ENCODE results near the gene GSTM4. TPM values are rescaled to one million over a fixed set of nuclear protein-coding genes. Genes with fewer than 3 reads are reported as not detected.
A peak's percentile ranks its signal among the peaks of the same experiment; 100 is the strongest.

Gene GSTM4
- total and polyA plus RNA-seq, 2 of the 4 experiments (the other 2 are of a cell fraction) = 10.4 to 37.8 TPM

GRCh38 chr1:109625176-109625575 is 30.7 kb upstream of the GSTM4 start:
- CTCF ChIA-PET = interaction anchor here (0.5 kb wide), 2 partner anchors 14 to 1924 kb away, joined by 5 to 6 read pairs; no protein-coding TSS in a partner anchor
- Histone ChIP-seq H2BK5ac (ENCODE audit: low read depth, low read length, poor library complexity, severe bottlenecking) (no peak overlapping the region), H2BK15ac (ENCODE audit: low read depth, low read length) (no peak overlapping the region), H3K14ac (replicated peaks; ENCODE audit: low read depth, low read length) (no peak overlapping the region), H4K8ac (ENCODE audit: low read depth in 2 of 2, low read length in 2 of 2) (no peak overlapping the region), H2BK20ac (ENCODE audit: low read depth, low read length) (no peak overlapping the region), H2AFZ (replicated peaks; ENCODE audit: low read length, poor library complexity) (peak overlapping the region; percentile 58), H3K23ac (ENCODE audit: low read depth, low read length) (no peak overlapping the region), H3K4me2 (ENCODE audit: low read depth, low read length) (no peak overlapping the region), H3K27me3 (ENCODE audit: control insufficient read depth, insufficient read depth, low read length) (no peaks in the 10 kb centered on the region), H3K4me1 (ENCODE audit: control insufficient read depth, insufficient read depth, low read length) (peaks cover 31% of the 10 kb centered on the region), H3K79me1 (ENCODE audit: low read depth in 1 of 2, low read length in 2 of 2) (peaks cover 14 to 79% of the 10 kb centered on the region in 2 experiments), H4K20me1 (ENCODE audit: insufficient read depth, low read length) (peaks cover 63% of the 10 kb centered on the region), H2AK5ac (ENCODE audit: low read depth, low read length) (no peak overlapping the region), H3K56ac (ENCODE audit: extremely low read depth, insufficient read depth, low read length) (no peak overlapping the region), H3K9me1 (ENCODE audit: insufficient read depth, low read length) (peaks cover 14% of the 10 kb centered on the region; the same call in 1 of the 2 replicates), H3K27ac (ENCODE audit: insufficient read depth, low read length) (no peak overlapping the region; the same call in 1 of the 2 replicates), H2BK120ac (ENCODE audit: low read depth, low read length) (no peak overlapping the region), H3K18ac (ENCODE audit: low read depth, low read length) (no peak overlapping the region), H3K9me3 (ENCODE audit: control insufficient read depth, insufficient read depth, low read length) (no peaks in the 10 kb centered on the region), H2AK9ac (replicated peaks; ENCODE audit: low read depth, low read length, poor library complexity) (no peak overlapping the region), H4K91ac (ENCODE audit: insufficient read depth, low read depth, low read length) (no peak overlapping the region), H3K9ac (ENCODE audit: low read depth, low read length) (no peak overlapping the region), H4K5ac (ENCODE audit: low read depth, low read length) (no peak overlapping the region), H3K4me3 (ENCODE audit: insufficient read depth, low read depth, low read length) (no peak overlapping the region), H3K4ac (ENCODE audit: low read depth, low read length) (no peak overlapping the region), H3K36me3 (ENCODE audit: control insufficient read depth, insufficient read depth, low read length) (peaks cover 44% of the 10 kb centered on the region)
- dilution Hi-C loops (cut with HindIII; ENCODE audit: low sequenced_read_pairs, unreplicated experiment) = no loop called here
- intact Hi-C loops (cut with micrococcal nuclease) = loop anchor here (10.0 kb wide), 1 partner anchor 340 kb away; the partner anchor contains the start of gene PSRC1
- BruUV-seq (replicated peaks) = no TSS peak
- ATAC-seq (ENCODE audit: low read depth) = no peak
- in situ Hi-C loops (cut with MboI; ENCODE audit: low sequenced_read_pairs) = no loop called here
- no peak for TF ChIP-seq MAFK (IDR thresholded peaks at IDR 0.05; ENCODE audit: low read depth, low read length)
- no peak for TF ChIP-seq MAZ (IDR thresholded peaks at IDR 0.05; ENCODE audit: borderline replicate concordance, low read depth, low read length)
- TF ChIP-seq, protein P1, sequence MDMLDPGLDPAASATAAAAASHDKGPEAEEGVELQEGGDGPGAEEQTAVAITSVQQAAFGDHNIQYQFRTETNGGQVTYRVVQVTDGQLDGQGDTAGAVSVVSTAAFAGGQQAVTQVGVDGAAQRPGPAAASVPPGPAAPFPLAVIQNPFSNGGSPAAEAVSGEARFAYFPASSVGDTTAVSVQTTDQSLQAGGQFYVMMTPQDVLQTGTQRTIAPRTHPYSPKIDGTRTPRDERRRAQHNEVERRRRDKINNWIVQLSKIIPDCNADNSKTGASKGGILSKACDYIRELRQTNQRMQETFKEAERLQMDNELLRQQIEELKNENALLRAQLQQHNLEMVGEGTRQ (IDR thresholded peaks at IDR 0.05; ENCODE audit: low read depth, low read length) = no peak
- TF ChIP-seq POLR2A (IDR thresholded peaks at IDR 0.05; ENCODE audit: low read depth, low read length) = no peak
- no peak for TF ChIP-seq RFX5 (IDR thresholded peaks at IDR 0.05; ENCODE audit: low read depth, low read length)
- TF ChIP-seq, protein P2, sequence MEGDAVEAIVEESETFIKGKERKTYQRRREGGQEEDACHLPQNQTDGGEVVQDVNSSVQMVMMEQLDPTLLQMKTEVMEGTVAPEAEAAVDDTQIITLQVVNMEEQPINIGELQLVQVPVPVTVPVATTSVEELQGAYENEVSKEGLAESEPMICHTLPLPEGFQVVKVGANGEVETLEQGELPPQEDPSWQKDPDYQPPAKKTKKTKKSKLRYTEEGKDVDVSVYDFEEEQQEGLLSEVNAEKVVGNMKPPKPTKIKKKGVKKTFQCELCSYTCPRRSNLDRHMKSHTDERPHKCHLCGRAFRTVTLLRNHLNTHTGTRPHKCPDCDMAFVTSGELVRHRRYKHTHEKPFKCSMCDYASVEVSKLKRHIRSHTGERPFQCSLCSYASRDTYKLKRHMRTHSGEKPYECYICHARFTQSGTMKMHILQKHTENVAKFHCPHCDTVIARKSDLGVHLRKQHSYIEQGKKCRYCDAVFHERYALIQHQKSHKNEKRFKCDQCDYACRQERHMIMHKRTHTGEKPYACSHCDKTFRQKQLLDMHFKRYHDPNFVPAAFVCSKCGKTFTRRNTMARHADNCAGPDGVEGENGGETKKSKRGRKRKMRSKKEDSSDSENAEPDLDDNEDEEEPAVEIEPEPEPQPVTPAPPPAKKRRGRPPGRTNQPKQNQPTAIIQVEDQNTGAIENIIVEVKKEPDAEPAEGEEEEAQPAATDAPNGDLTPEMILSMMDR (conservative IDR thresholded peaks at IDR 0.05; ENCODE audit: low read depth, low read length) = no peak
- no peak for TF ChIP-seq NFE2L2 (IDR thresholded peaks at IDR 0.05; ENCODE audit: low read depth, low read length)
- no peak for TF ChIP-seq RAD21 (IDR thresholded peaks at IDR 0.05; ENCODE audit: low read length)
- TF ChIP-seq BHLHE40 (IDR thresholded peaks at IDR 0.05; ENCODE audit: low read depth, low read length) = no peak
- TF ChIP-seq CEBPB (IDR thresholded peaks at IDR 0.05; ENCODE audit: low read depth, low read length) = no peak
- TF ChIP-seq, protein P3, sequence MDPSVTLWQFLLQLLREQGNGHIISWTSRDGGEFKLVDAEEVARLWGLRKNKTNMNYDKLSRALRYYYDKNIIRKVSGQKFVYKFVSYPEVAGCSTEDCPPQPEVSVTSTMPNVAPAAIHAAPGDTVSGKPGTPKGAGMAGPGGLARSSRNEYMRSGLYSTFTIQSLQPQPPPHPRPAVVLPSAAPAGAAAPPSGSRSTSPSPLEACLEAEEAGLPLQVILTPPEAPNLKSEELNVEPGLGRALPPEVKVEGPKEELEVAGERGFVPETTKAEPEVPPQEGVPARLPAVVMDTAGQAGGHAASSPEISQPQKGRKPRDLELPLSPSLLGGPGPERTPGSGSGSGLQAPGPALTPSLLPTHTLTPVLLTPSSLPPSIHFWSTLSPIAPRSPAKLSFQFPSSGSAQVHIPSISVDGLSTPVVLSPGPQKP (IDR thresholded peaks at IDR 0.05; ENCODE audit: borderline replicate concordance, low read depth, low read length) = no peak
- no peak for TF ChIP-seq MXI1 (IDR thresholded peaks at IDR 0.05; ENCODE audit: borderline replicate concordance, low read depth, low read length)
- no peak for TF ChIP-seq RCOR1 (IDR thresholded peaks at IDR 0.05; ENCODE audit: insufficient replicate concordance, low read length)
- TF ChIP-seq SMC3 (IDR thresholded peaks at IDR 0.05; ENCODE audit: low read depth, low read length) = no peak
- TF ChIP-seq CHD1 (IDR thresholded peaks at IDR 0.05; ENCODE audit: low read depth, low read length) = no peak
- no peak for TF ChIP-seq FOS (IDR thresholded peaks at IDR 0.05; ENCODE audit: low read depth, low read length)
- WGBS, 2 experiments (ENCODE audit: extremely low coverage in 2 of 2, insufficient read length in 1 of 2) = 67% methylated on average over 12 of the region's 16 CpGs; no CpG with 5 or more reads in 1 of the 2 experiments
- DNase-seq = no peak
- POLR2A ChIA-PET (ENCODE audit: unreplicated experiment) = no interaction called here
